ACHN (cell line): ENCODE measurements around the gene WFIKKN2.
"Not testable (repeated sequence)": the region's sequence is repeated elsewhere in the genome, so short reads cannot be mapped to it uniquely, and the experiment has no call there.

Experiments
- DNase-seq: peaks from one replicate; pipeline ENCODE4 v3.0.0-alpha.2; 2015
- in situ Hi-C: cut with HindIII; loops from 2 replicates; pipeline ENCODE4 v1.10.0; 2017; ENCODE audit warnings: low sequenced_read_pairs, low pct_ligation_motif_present, low pct_unique_long_range_greater_than_20kb

Gene WFIKKN2, protein sequence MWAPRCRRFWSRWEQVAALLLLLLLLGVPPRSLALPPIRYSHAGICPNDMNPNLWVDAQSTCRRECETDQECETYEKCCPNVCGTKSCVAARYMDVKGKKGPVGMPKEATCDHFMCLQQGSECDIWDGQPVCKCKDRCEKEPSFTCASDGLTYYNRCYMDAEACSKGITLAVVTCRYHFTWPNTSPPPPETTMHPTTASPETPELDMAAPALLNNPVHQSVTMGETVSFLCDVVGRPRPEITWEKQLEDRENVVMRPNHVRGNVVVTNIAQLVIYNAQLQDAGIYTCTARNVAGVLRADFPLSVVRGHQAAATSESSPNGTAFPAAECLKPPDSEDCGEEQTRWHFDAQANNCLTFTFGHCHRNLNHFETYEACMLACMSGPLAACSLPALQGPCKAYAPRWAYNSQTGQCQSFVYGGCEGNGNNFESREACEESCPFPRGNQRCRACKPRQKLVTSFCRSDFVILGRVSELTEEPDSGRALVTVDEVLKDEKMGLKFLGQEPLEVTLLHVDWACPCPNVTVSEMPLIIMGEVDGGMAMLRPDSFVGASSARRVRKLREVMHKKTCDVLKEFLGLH

DNA sequence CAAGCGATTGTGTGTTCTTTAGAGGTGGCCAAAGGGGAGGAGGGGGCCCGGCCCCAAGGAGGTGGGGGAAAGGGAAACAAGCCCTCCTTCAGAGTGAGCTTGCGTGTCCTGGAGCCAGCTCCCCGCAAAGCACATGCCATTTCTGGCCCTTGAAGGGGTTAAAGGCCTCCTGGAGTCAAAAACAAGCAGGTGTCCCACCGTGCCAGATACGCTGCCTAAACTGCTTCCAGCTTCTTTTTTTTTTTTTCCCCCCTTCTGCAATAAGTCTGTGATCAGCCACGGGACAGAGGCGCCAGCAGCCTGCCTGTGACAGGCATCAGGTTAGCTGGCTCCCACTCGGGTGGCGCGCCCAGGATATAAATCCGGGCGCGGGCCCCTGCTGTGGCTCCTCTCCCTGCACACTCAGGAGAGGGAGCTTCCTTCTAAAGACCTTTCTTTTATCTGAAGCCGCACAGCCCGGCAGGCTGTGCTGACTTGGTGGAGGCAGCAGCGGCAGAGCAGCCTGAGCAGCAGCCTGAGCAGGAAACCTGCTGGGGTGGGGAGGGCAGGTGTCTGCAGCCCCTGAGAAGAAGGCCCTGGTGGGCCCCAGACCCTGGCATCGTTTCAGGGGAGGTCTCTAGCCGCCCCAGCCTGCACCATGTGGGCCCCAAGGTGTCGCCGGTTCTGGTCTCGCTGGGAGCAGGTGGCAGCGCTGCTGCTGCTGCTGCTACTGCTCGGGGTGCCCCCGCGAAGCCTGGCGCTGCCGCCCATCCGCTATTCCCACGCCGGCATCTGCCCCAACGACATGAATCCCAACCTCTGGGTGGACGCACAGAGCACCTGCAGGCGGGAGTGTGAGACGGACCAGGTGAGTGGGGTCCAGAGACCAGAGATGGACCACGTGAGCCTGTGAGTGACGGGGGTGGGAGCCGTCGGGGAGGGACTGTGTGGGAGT lies at the start of gene WFIKKN2:
Gene WFIKKN2, plus strand, starts transcription at position 286 of the 934 bp plus-strand sequence. Its CDS starts 352 bp downstream, at position 638.
- DNase-seq: no peak

DNA sequence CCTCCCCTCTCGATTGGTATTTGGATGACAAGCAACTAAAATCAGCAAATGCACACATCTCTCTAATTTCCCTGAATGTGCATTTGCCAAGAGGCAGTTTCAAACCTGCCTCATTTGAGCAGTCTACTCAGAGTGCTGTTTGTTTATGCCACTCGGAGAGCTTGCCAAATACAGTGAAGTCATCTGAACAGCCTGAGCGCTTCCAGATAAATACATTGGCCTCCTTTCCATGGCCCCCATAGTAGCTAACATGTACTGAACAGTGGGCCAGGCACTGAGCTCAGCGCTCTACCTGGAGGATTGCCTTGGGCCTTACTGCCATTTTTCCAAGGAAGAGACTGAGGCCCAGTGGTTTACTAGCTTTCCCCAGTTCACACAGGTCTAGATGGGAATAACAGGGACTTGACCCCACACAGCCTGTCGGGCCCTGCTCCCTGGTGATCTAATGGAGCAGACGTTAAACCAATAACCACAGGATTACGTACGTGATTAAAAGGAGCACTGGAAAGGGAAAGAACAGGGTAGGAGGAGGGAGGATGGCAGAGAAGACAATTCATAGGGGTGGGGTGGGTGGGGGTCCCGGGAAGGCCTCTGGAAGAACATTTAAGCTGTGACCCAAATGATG lies 49.3 kb upstream of the WFIKKN2 start:
- in situ Hi-C loops: no loop called here
- no peak for DNase-seq

More for the DNA sequence above, at the start of gene WFIKKN2:
- in situ Hi-C loops: no loop called here

DNA sequence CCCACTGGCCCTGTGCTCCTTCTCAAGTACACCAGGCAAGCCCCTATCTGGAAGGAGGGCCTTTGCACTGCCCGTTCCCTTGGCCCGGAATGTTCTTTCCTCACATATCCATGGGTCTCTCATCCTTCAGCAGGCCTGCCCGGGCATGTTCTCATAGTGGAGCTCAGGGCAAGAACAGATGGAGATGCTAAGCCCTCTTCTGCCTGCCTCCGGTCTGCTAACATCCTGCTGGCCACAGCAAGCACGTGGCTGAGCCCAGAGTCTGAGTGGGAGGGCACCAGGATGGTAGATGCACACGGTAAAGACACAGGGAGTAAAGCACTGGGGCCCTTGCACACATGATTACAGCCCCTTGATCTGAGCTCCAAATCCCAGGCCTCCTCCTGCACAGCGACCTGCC lies 48.3 kb upstream of the WFIKKN2 start:
- in situ Hi-C loops: no loop called here
- no peak for DNase-seq

DNA sequence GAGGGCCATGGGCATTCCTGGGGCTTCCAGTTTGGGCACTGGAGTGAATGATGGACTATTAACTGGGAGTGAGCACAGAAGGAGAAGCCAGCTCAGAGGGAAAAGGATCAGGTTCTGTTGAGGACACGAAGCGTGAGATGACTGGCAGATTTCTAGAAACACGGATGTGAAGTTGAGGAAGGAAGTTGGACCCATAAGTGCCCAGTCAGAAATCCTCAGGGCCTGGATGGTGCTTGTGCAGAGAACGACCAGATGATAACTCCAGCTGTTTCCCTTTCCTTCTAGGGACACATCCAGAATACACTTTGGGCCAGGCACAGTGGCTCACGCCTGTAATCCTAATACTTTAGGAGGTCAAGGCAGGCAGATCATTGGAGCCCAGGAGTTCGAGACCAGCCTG lies 44.8 kb upstream of the WFIKKN2 start:
- in situ Hi-C loops: no loop called here

DNA sequence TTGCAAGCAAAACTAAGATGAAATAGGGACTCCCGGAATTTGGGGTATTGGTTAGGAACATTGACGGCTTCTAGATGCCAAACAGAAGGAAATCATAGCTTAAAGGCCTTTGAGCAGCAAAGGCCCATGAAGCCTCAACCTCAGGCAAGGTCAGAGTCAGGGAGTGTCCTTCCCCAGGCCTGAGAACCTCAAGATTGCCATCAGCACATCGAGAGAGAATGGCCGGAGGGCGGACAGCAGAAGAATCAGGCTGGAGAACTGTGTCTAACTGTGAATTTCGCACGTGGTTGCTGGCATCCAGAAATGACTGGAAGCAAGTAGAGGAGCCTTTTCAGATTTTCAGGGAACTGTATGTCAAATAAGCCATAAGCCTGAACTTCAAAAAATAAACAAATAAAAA lies 43.3 kb upstream of the WFIKKN2 start:
- in situ Hi-C loops: no loop called here
- DNase-seq: no peak

More for the DNA sequence above, 44.8 kb upstream of the WFIKKN2 start:
- no peak for DNase-seq

DNA sequence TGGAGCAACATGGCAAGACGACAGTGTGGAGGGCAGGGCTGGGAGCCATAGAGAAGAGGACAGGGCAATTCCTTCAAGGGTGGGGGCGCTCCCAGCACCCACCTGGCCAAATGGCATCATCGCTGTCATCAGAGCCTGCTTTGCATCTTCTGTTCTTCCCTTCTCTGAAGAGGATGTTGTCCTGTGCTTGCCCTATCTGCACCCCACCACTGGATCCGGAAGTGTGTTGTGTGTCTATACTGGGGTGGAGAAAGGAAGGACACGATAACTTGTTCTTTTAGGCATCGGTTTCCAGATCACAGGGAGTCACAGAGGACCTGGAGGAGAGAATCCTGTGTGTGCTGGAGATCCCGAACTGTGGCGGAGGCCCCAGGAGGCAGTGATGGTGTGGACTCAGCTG lies 42.4 kb upstream of the WFIKKN2 start:
- no peak for DNase-seq
- in situ Hi-C loops: no loop called here

DNA sequence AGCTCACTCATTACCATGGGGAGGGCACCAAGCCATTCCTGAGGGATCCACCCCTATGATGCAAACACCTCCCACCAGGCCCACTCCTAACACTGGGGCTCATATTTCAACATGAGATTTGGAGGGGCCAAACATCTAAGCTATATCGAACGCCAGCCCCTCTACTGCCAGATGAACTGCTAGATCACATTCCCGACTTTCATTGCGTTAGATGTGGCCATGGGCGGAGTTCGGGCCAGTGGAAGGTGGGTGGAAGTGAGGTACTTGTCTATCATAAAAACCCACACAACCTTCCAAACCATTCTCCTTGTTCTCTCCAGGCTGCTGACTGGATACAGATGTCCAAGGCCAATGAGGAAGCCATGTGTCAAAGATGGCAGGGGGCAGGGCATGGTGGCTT lies 41.0 kb upstream of the WFIKKN2 start:
- no peak for DNase-seq
- in situ Hi-C loops: no loop called here

DNA sequence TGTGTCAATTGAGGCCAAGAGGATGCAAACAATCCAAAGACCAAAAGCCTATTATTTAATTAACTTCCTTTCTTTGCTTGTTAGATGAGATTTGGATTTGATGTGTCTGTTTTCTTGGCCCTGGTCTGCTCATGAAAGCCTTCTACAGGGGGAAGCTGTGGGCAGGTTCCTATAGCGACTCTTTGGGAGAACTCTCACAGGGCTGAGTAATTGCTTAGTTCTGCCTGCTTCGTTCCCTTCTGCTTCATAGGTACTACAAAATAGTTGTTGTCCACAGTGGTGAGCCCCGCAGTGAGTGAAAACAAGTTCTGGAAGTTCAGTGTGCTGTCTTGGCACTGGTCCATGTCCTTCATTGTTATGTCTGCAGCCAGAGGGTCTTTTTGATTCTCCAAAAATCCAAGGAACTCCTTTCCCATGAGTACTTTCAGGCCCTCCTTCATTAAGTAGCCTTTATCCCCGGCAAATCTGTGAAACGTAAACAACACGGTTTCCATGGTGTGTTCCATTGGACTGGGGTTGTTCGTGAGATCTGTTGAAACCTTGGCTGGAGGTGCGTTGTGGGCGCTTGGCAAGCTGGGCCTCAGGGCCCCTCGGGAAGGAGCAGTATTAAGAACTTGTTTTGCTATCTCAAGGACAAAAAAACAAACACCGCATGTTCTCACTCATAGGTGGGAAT lies 38.1 kb upstream of the WFIKKN2 start:
- in situ Hi-C loops: no loop called here
- no peak for DNase-seq

DNA sequence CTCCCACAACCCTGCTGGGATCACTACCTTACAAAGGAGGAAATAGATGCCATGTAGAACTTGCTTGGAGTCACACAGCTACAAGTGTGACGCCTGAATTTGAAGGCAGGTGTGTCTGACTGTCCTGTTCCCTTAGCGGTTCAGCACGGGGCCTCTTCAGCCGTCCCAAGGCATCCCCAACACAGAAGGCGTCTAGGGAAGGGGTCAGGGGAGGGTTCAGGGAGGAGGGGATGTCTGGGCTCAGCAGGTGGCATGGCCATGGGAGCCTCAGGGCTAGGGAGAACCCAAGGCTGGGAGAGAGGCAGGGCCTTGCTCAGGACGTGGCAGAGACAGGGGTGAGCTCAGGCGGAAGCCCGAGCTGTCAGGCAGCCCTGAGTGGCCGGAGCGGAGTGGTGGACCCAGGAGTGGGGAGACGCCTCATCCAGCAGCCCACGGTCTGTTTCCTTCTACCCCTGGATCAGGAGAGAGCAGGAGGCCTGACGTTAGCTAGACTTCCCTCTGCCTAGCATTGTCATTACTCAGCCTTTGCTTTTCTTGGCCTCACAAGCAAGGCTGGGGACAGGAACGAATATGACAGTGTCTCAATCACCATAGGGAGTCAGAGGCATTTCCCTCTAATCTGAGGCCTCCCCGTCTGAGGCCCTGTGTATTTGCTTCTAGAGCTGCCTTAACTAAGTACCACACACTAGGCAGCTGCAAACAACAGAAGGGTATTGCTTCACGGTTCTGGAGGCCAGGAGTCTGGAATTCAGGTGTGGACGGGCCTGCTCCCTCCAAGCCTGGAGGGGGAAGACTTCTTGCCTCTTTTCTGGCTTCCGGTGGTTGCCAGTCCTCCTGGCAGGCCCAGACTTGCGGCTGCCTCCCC lies 36.7 kb upstream of the WFIKKN2 start:
- in situ Hi-C loops: no loop called here
- DNase-seq: no peak

DNA sequence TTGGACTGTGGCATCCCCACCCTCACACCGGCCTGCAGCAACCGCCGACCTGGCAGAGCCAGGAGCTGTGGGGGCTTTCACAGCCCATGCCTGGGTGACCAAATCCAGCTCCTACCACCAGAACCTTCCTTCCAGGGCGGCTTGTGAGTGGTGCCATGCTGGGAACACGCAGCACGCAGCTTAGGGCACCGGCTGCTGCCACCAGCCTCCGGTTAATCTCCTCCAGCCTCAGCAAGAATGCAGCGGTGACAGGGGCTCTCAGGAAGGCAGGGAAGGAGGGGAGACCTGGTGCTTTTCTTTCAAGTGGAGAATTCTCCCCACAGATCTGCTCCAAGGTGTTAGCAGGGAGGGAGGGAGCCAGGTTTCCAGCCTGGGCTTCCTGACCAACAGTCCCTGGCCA lies 35.8 kb upstream of the WFIKKN2 start:
- no peak for DNase-seq
- in situ Hi-C loops: no loop called here

DNA sequence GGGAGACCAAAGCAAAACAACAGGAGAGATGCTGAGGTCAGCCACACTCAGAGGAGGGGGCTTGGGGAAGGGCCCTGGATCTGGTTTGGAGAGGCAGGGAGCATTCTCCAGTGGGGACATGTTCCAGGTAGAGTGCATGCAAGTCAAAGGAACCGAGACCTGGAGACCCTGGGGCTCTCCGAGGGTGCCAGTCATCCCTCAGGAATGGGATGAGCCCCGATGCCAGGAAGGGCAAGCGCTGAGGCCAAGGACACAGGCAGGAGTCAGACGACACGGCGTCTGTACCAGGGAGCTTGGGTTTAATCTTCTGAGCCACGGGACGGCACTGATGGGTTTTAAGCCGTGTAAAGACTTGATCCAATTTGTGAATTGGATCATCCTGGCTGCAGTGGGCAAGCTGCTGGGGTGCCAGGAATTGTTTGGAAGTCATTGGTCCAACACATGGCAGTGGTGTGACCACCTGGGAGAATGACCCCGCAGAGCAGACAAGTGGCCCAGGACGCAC lies 35.1 kb upstream of the WFIKKN2 start:
- in situ Hi-C loops: no loop called here
- DNase-seq: no peak

DNA sequence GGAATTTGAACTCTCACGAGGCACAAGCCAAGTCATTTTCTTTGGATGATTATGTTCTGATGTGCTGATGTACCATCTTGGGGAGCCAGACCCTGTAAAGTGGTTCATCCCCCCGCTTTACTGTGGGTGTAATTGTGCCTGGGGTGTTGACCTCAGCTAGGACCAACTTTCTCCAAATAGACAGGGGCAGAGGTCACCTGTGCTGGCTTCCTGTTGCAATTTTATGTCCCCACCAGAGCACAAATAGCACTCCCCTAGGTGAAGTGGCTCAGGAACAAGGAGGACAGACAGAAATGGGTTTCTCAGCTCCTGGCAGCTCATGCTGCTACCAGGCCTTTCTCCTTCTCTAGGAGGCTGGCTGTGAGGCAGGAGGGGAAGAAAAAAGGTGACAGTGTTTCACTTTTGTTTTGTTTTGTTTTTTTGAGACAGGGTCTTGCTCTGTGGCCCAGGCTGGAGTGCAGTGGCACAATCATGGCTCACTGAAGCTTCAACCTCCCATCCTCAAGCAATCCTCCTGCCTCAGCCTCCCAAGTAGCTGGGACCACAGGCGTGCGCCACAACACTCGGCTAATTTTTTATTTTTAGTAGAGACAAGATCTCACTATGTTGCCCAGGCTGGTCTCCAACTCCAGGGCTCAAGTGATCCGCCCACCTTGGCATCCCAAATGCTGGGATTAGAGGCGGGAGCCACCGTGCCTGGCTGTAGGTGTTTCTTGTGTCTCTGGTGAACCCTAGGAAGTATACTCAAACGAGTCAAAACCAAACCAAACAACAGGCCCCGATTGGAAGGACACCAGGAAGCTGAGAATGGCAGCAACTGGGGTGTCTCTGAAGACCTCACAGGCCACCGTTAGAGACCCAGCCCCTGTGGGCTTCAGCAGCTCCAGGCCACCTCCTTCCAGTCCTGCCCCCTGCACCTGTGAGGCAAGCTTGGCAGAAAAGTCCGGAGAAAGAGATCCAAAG lies 32.5 kb upstream of the WFIKKN2 start:
- in situ Hi-C loops: no loop called here

DNA sequence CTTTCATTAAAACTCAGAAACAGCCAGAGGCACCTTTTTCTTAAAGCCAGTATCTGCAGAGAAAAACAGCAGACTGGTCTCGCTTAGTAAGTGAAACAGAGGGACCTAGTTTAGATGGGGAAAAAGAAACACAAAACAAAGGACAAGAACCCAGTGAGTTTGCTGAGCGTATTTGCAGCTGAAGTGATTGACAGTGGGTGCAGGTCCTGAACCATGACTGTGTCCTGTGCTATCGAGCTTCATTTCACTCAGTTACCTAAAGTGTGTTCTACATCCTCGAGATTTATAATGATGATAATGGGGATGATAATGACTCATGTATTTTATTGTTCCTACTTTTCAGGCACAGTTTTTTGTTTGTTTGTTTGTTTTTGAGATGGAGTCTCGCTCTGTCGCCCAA lies 31.7 kb upstream of the WFIKKN2 start:
- in situ Hi-C loops: no loop called here
- no peak for DNase-seq

More for the DNA sequence above, 32.5 kb upstream of the WFIKKN2 start:
- no peak for DNase-seq

DNA sequence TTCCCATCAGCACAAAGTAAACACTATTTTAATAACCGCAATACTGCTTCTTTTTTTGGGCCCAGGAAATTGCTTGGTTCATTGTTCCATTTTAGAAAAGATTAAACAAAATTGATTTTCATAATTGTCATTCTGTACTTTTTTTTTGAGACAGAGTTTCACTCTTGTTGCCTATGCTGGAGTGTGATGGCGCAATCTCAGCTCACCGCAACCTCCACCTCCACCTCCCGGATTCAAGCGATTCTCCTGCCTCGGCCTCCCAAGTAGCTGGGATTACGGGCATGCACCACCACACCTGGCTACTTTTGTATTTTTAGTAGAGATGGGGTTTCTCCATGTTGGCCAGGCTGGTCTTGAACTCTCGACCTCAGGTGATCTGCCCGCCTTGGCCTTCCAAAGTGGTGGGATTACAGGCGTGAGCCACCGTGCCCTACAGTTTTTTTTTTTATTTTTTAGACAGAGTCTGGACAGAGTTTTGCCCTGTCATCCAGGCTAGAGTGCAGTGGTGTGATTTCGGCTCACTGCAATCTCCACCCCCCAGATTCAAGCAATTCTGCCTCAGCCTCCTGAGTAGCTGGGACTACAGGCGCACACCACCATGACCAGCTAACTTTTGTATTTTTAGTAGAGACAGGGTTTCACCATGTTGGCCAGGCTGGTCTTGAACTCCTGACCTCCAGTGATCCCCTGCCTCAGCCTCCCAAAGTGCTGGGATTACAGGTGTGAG lies 30.5 kb upstream of the WFIKKN2 start:
- DNase-seq, in situ Hi-C loops: not testable (repeated sequence)

DNA sequence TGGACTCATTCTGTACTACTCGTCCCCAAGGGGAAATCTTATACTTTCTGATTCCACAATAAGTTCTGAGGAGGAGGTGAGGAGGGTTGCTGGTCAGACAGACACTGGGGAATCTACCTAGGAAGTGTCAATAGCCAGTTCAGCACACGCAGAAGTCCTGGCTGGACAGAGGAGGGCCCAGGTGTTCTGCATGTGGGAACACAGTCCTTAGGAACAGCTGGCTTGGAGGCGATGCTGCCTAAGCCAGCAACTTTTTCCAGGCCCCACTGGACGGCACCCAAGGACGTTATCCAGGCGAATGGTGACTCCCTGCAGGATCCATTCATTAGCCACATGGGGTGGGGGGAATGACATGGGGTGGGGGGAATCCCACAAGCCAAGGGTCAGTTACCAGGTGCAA lies 29.9 kb upstream of the WFIKKN2 start:
- no peak for DNase-seq
- in situ Hi-C loops: no loop called here
